B cell (primary cell): Measurements from ENCODE around the gene TMEM214. TPM values are rescaled to one million over a fixed set of nuclear protein-coding genes. Genes with fewer than 3 reads are reported as not detected.

Experiments
- ATAC-seq: fragments of 200-7000 bp; cut with Tn5 transposase; one replicate; pipeline ENCODE4 v1.10.0; 2021; ENCODE audit warnings: low read depth, mild to moderate bottlenecking, moderate number of reproducible peaks, moderate library complexity
- CTCF ChIA-PET: fragments of 350-600 bp; sonication (Branson Sonifier 250); formaldehyde crosslinking; loops from one replicate; lab custom pipeline; 2021; ENCODE audit warnings: antibody characterized with exemption, inconsistent platforms; lab: Charles Lee
- POLR2A ChIA-PET: fragments of 350-600 bp; sonication (Branson Sonifier 250); formaldehyde crosslinking; loops from one replicate; lab custom pipeline; 2021; ENCODE audit warnings: antibody characterized with exemption; lab: Charles Lee
- DNase-seq: peaks from one replicate; pipeline ENCODE4 v3.0.0; 2013
- H2AFZ ChIP-seq: 2 replicates; pipeline ENCODE4 v1.6.1; 2012; ENCODE audit warnings: mild to moderate bottlenecking, low read depth, low read length; ENCODE audit not compliant: insufficient read depth, poor library complexity, severe bottlenecking
- H3K27ac ChIP-seq, 2 donors: 1 replicate in 1 of 2; 2 replicates in 1 of 2; pipeline ENCODE4 v1.5.1; 2012 to 2013; ENCODE audit warnings: low read length in 2 of 2, mild to moderate bottlenecking in 2 of 2, moderate library complexity in 1 of 2
- H3K27me3 ChIP-seq, 4 experiments: fragments of 200-600 bp in 1 of 4; sonication (generic) in 1 of 4; replicated peaks in 1 of 4; 1 replicate in 2 of 4; 2 replicates in 2 of 4; pipeline versions ENCODE4 v1.6.1 to v1.7.0; 2013 to 2016; ENCODE audit warnings: low read length in 3 of 4, mild to moderate bottlenecking in 2 of 4, mixed read lengths in 1 of 4, moderate library complexity in 1 of 4; ENCODE audit not compliant: insufficient read depth in 4 of 4, control insufficient read depth in 3 of 4; ENCODE audit errors: control extremely low read depth in 1 of 4
- H3K36me3 ChIP-seq, 2 experiments: replicated peaks in 1 of 2; 1 replicate in 1 of 2; 2 replicates in 1 of 2; pipeline versions ENCODE4 v1.6.1 to v1.7.1; 2013; ENCODE audit warnings: low read length in 1 of 2; ENCODE audit not compliant: insufficient read depth in 2 of 2, control insufficient read depth in 1 of 2; ENCODE audit errors: control extremely low read depth in 1 of 2, extremely low read depth in 1 of 2
- H3K4me1 ChIP-seq, 2 donors: fragments of 200-600 bp in 1 of 2; sonication (generic) in 1 of 2; 1 replicate in 1 of 2; 2 replicates in 1 of 2; pipeline versions ENCODE4 v1.5.1 to v1.6.1; 2013 to 2017; ENCODE audit warnings: low read length in 2 of 2; ENCODE audit not compliant: control insufficient read depth in 2 of 2, insufficient read depth in 2 of 2
- H3K4me2 ChIP-seq: replicated peaks from 2 replicates; pipeline ENCODE3; 2012; ENCODE audit warnings: mild to moderate bottlenecking, low read depth, low read length; ENCODE audit not compliant: poor library complexity, severe bottlenecking
- H3K4me3 ChIP-seq, 5 experiments: fragments of 200-600 bp in 1 of 5; sonication (generic) in 1 of 5; 1 replicate in 3 of 5; 2 replicates in 2 of 5; pipeline versions ENCODE4 v1.5.1 to v1.7.0; 2011 to 2016; ENCODE audit warnings: low read length in 4 of 5, mild to moderate bottlenecking in 4 of 5, low read depth in 2 of 5, control low read depth in 1 of 5, moderate library complexity in 1 of 5; ENCODE audit not compliant: insufficient read depth in 1 of 5; ENCODE audit errors: control extremely low read depth in 1 of 5, extremely low read depth in 1 of 5
- H3K79me2 ChIP-seq: fragments of 200-600 bp; sonication (generic); one replicate; pipeline ENCODE4 v1.6.0; 2016; ENCODE audit warnings: low read length; ENCODE audit not compliant: control insufficient read depth, insufficient read depth
- H3K9ac ChIP-seq: fragments of 200-600 bp; sonication (generic); 2 replicates; pipeline ENCODE4 v1.6.1; 2017; ENCODE audit warnings: mild to moderate bottlenecking, low read length, moderate library complexity
- H3K9me3 ChIP-seq, 3 donors: one replicate each; pipeline versions ENCODE4 v1.6.1 to v1.7.1; 2013; ENCODE audit warnings: low read length in 2 of 3; ENCODE audit not compliant: control insufficient read depth in 2 of 3, insufficient read depth in 1 of 3; ENCODE audit errors: control extremely low read depth in 1 of 3
- H4K20me1 ChIP-seq: 2 replicates; pipeline ENCODE4 v1.6.0; 2012; ENCODE audit warnings: mild to moderate bottlenecking, low read length; ENCODE audit not compliant: insufficient read depth, control insufficient read depth, poor library complexity, severe bottlenecking
- H3K27ac Mint-ChIP-seq: one replicate; pipeline ENCODE4 v1.8.0; 2021; ENCODE audit warnings: mixed read lengths
- H3K27me3 Mint-ChIP-seq: one replicate; pipeline ENCODE4 v1.8.0; 2021; ENCODE audit warnings: mixed read lengths
- H3K4me1 Mint-ChIP-seq: one replicate; pipeline ENCODE4 v1.8.0; 2021; ENCODE audit warnings: mixed read lengths
- H3K4me3 Mint-ChIP-seq: one replicate; pipeline ENCODE4 v1.8.0; 2021; ENCODE audit warnings: mixed read lengths
- H3K9me3 Mint-ChIP-seq: one replicate; pipeline ENCODE4 v1.8.0; 2022; ENCODE audit warnings: mixed read lengths; ENCODE audit not compliant: insufficient read depth
- CTCF ChIP-seq: fragments of 200-600 bp; IDR thresholded peaks from one replicate; pipeline ENCODE4 v1.8.0; 2022; ENCODE audit warnings: antibody characterized with exemption, mild to moderate bottlenecking
- EZH2 ChIP-seq: IDR thresholded peaks from 2 replicates; pipeline ENCODE4 v1.6.1; 2012; ENCODE audit warnings: borderline replicate concordance, low read depth, mild to moderate bottlenecking, moderate library complexity, low read length; ENCODE audit not compliant: insufficient read depth, poor library complexity, severe bottlenecking
- WGBS: methylation state at CpG from one replicate; pipeline ENCODE4 v1.1.5; 2013; ENCODE audit warnings: missing lambda C conversion rate; ENCODE audit not compliant: insufficient coverage; 5-methylcytosine and 5-hydroxymethylcytosine counted together
- intact Hi-C: fragments of 100-400 bp; cut with micrococcal nuclease; formaldehyde crosslinking; loops from one replicate; pipeline ENCODE4 v1.10.0; 2022
- polyA plus RNA-seq: library from polyadenylated mRNA; depleted of rRNA; stranded (reverse); fragments of >200 nt; gene quantifications from 2 replicates; pipeline ENCODE4 v1.2.3, GENCODE V29; 2012
- total RNA-seq, 2 donors: library from RNA; stranded (reverse); fragments of 120-200 nt in 1 of 2; gene quantifications; 1 replicate in 1 of 2; 2 replicates in 1 of 2; pipeline versions ENCODE4 v1.2.3 to v1.2.4, GENCODE V29; 2013 to 2022

TMEM214 gene
- total and polyA plus RNA-seq, 2 donors (not counting 1 experiment from before 2014, with no cell fraction given), result 80.1 to 91.1 TPM

DNA sequence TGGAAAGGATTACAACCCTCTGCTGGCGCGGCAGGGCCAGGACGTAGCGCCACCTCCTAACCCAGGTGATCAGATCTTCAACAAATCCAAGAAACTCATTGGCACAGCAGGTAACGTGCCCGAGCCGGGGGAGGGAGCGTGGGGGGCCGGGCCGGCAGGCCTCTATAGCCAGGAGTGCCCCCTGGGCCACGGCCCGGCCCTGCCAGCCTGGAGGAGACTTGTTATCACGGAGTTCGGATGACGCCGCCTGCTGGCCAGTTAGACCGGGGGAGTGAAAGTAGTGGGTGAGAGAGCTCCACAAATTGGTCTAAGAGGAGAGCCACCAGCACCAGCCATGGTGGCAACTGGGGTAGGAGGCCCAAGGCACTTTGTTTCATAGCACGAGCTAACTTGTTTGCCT, 8.6 kb upstream of the TMEM214 start:
- no peak overlapping the region for H3K4me2 ChIP-seq
- H2AFZ ChIP-seq, result no peak overlapping the region
- H3K4me1 Mint-ChIP-seq, result no peaks in the 10 kb centered on the region
- H3K36me3 ChIP-seq, result peaks cover 0 to 3% of the 10 kb centered on the region in 2 experiments
- no peaks in the 10 kb centered on the region for H3K27me3 ChIP-seq
- no peaks in the 10 kb centered on the region for H4K20me1 ChIP-seq
- ChIA-PET CTCF (interaction anchor here (1.9 to 2.4 kb wide), 2 partner anchors 62 to 167 kb away, joined by 4 to 11 read pairs; no protein-coding TSS in a partner anchor), POLR2A (no interaction called here)
- no peak overlapping the region for H3K27ac Mint-ChIP-seq
- no peaks in the 10 kb centered on the region for H3K27me3 Mint-ChIP-seq
- no peak overlapping the region for H3K9ac ChIP-seq
- H3K4me1 ChIP-seq, result no peaks in the 10 kb centered on the region
- intact Hi-C loops, result no loop called here
- H3K79me2 ChIP-seq, result peaks cover 7% of the 10 kb centered on the region
- H3K4me3 ChIP-seq, result no peak overlapping the region
- ATAC-seq, result no peak
- no peak overlapping the region for H3K27ac ChIP-seq
- DNase-seq, result no peak
- H3K4me3 Mint-ChIP-seq, result no peak overlapping the region
- TF ChIP-seq EZH2 (no peak), CTCF (no peak)
- 98% methylated on average over 17 of the region's 18 CpGs for WGBS
- H3K9me3 Mint-ChIP-seq, result no peaks in the 10 kb centered on the region
- H3K9me3 ChIP-seq, result no peaks in the 10 kb centered on the region

GRCh38 chr2:27024812-27025211, 8.0 kb upstream of the TMEM214 start:
- POLR2A ChIA-PET, result no interaction called here
- H3K4me3 Mint-ChIP-seq, result no peak overlapping the region
- WGBS, result 97% methylated on average over 12 of the region's 12 CpGs

More at GRCh38 chr2:27024812-27025211, 8.0 kb upstream of the TMEM214 start:
- H2AFZ ChIP-seq, result no peak overlapping the region
- H3K4me1 ChIP-seq, result no peaks in the 10 kb centered on the region
- H3K79me2 ChIP-seq, result peaks cover 7% of the 10 kb centered on the region
- no peak overlapping the region for H3K4me3 ChIP-seq
- Mint-ChIP-seq H3K9me3 (no peaks in the 10 kb centered on the region), H3K27me3 (no peaks in the 10 kb centered on the region), H3K27ac (no peak overlapping the region), H3K4me1 (no peaks in the 10 kb centered on the region)
- peaks cover 0 to 3% of the 10 kb centered on the region in 2 experiments for H3K36me3 ChIP-seq
- no peaks in the 10 kb centered on the region for H3K9me3 ChIP-seq
- no peak overlapping the region for H3K9ac ChIP-seq
- H3K4me2 ChIP-seq, result no peak overlapping the region
- TF ChIP-seq CTCF (no peak), EZH2 (no peak)
- intact Hi-C loops, result no loop called here
- CTCF ChIA-PET, result interaction anchor here (1.2 to 2.4 kb wide), 3 partner anchors 63 to 255 kb away, joined by 4 to 11 read pairs (median 5); no protein-coding TSS in a partner anchor
- H4K20me1 ChIP-seq, result no peaks in the 10 kb centered on the region
- no peaks in the 10 kb centered on the region for H3K27me3 ChIP-seq
- ATAC-seq, result no peak
- DNase-seq, result no peak
- no peak overlapping the region for H3K27ac ChIP-seq
